Bronchial epithelial cell (primary cell): ENCODE measurements around the gene RAD51B. TPM values are rescaled to one million over a fixed set of nuclear protein-coding genes. Genes with fewer than 3 reads are reported as not detected.

ENCODE experiments used
- DNase-seq: peaks from one replicate; pipeline ENCODE4 v3.0.0-alpha.2; 2010; ENCODE audit warnings: low read depth
- FAIRE-seq: peaks from 2 replicates; lab custom pipeline; 2011; peaks lifted over from hg19 to GRCh38; lab: Jason Lieb, UNC
- H3K27me3 ChIP-seq: 2 replicates; pipeline ENCODE4 v1.5.1; 2011; ENCODE audit warnings: low read length; ENCODE audit not compliant: control insufficient read depth, insufficient read depth
- H3K36me3 ChIP-seq: 2 replicates; pipeline ENCODE4 v1.5.1; 2011; ENCODE audit warnings: low read length; ENCODE audit not compliant: control insufficient read depth, insufficient read depth
- H3K4me3 ChIP-seq: 2 replicates; pipeline ENCODE4 v1.5.1; 2011; ENCODE audit warnings: mild to moderate bottlenecking, low read depth, low read length, control low read depth
- CTCF ChIP-seq: IDR thresholded peaks from 2 replicates; pipeline ENCODE4 v1.5.1; 2011; ENCODE audit warnings: mild to moderate bottlenecking, moderate library complexity, low read length, control low read depth, inconsistent platforms; ENCODE audit not compliant: insufficient read depth, severe bottlenecking
- total RNA-seq: library from RNA; depleted of rRNA; stranded (reverse); fragments of >200 nt; gene quantifications from 2 replicates; pipeline ENCODE4 v1.2.1, GENCODE V29; 2014

RAD51B gene
- total RNA-seq, 1 donor from 2014 or later, result 12.1 TPM

GRCh38 chr14:68075382-68076029 lies 255.9 kb downstream of the RAD51B start:
- Histone ChIP-seq H3K4me3 (no peak overlapping the region), H3K27me3 (no peaks in the 10 kb centered on the region), H3K36me3 (no peaks in the 10 kb centered on the region)
- DNase-seq, result no peak
- FAIRE-seq, result peak; percentile 43
- no peak for TF ChIP-seq CTCF

- TF ChIP-seq CTCF, result no peak
- Histone ChIP-seq H3K36me3 (no peaks in the 10 kb centered on the region), H3K27me3 (no peaks in the 10 kb centered on the region), H3K4me3 (no peak overlapping the region)
- FAIRE-seq (no peak), DNase-seq (peak; percentile 74)
These were observed 256.9 kb downstream of the RAD51B start for GRCh38 chr14:68076451-68076850.

- no peak overlapping the region for H3K4me3 ChIP-seq
- no peaks in the 10 kb centered on the region for H3K36me3 ChIP-seq
- TF ChIP-seq CTCF, result no peak
- FAIRE-seq (no peak), DNase-seq (no peak)
- no peaks in the 10 kb centered on the region for H3K27me3 ChIP-seq
These were observed 260.5 kb downstream of the RAD51B start for GRCh38 chr14:68079941-68080697.

- H3K4me3 ChIP-seq, result no peak overlapping the region
- FAIRE-seq, result no peak
- no peak for DNase-seq
These were observed 261.9 kb downstream of the RAD51B start for GRCh38 chr14:68081489-68081888.

GRCh38 chr14:68082698-68083291 lies 263.2 kb downstream of the RAD51B start:
- Histone ChIP-seq H3K4me3 (no peak overlapping the region), H3K36me3 (no peaks in the 10 kb centered on the region), H3K27me3 (no peaks in the 10 kb centered on the region)
- DNase-seq, result peak; percentile 55
- no peak for FAIRE-seq
- TF ChIP-seq CTCF, result no peak

More at GRCh38 chr14:68081489-68081888, 261.9 kb downstream of the RAD51B start:
- Histone ChIP-seq H3K36me3 (no peaks in the 10 kb centered on the region), H3K27me3 (no peaks in the 10 kb centered on the region)
- TF ChIP-seq CTCF, result no peak
